Measurements from ENCODE around the gene ETV5. TPM values are rescaled to one million over a fixed set of nuclear protein-coding genes. Genes with fewer than 3 reads are reported as not detected.

ETV5 gene
- total RNA-seq, 1 experiment from 2014 or later, result 16.2 TPM

DNA sequence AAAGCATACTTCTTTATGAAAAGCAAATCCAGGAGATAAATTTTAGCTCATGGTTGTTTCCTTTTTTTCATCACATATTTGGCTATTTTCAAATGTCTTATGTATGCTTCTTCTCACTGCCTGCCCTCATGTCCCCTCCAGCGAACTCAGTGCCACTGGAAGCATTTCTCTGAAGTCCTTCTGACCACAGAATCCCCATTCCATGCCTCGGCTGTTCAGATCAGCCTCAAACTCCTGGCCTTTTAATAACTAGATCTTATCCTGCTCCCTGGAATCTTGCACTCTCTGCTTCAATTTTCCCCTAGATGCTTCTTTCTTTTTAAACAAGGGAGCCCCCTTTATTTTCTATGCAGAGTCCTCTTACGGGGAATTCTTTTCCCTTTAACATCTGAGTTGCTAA is 10.1 kb downstream of the ETV5 start:
- intact Hi-C loops (cut with micrococcal nuclease; ENCODE audit: unreplicated experiment), result loop anchor here (10.0 kb wide), 1 partner anchor 446 kb away; the partner anchor contains the start of gene CRYGS

DNA sequence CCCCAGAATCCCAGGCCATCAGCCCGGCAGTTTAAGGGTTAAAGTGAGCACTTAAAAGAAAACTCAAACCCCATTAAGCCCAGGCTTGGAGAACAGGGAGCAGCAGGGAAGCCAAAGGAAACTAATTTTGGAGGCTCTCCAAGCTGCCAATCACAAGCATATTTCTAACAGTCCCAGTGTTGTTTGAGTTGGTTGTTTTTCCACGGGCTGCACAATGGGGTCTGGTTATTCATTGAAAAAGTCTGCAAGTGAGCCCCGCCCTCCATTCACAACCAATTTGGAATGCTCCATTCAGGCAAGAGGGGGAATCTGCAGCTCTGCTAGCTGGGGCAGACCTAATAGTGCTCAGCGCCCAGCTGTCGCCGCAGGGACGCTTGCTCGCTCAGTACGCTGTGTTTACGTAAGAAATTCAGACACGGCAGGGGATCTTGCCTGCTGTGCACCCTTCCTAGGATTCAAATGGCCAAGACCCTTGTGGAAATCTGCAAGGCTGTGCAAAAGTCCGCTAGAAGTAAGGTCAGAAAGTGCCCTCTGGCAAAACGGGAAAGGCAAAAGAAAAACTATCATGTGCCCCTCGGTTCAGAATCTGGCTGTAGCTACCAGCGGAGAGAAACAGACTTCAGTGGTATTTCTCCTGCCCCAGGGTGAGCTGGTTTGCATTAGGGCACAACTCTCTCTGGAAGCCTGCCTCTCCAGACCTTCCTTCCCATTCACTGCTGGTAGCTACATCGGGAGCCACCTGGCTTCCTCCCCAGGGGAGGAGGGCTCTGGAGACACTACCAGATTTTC is 11.0 kb downstream of the ETV5 start:
- peak; percentile 91 for DNase-seq
- CTCF ChIA-PET, result interaction anchor here (0.7 to 1.3 kb wide), 6 partner anchors 11 to 179 kb away, joined by 3 to 5 read pairs (median 3); partner anchors contain the start of gene ETV5
- no TSS peak for BruUV-seq (replicated peaks)
- TF ChIP-seq, protein P1, sequence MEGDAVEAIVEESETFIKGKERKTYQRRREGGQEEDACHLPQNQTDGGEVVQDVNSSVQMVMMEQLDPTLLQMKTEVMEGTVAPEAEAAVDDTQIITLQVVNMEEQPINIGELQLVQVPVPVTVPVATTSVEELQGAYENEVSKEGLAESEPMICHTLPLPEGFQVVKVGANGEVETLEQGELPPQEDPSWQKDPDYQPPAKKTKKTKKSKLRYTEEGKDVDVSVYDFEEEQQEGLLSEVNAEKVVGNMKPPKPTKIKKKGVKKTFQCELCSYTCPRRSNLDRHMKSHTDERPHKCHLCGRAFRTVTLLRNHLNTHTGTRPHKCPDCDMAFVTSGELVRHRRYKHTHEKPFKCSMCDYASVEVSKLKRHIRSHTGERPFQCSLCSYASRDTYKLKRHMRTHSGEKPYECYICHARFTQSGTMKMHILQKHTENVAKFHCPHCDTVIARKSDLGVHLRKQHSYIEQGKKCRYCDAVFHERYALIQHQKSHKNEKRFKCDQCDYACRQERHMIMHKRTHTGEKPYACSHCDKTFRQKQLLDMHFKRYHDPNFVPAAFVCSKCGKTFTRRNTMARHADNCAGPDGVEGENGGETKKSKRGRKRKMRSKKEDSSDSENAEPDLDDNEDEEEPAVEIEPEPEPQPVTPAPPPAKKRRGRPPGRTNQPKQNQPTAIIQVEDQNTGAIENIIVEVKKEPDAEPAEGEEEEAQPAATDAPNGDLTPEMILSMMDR (IDR thresholded peaks at IDR 0.05; ENCODE audit: insufficient read depth in 1 of 2, low read depth in 1 of 2, low read length in 1 of 2, severe bottlenecking in 1 of 2, unreplicated experiment in 1 of 2), result no peak
- Histone ChIP-seq H3K9me3 (no peaks in the 10 kb centered on the region), H3K27me3 (replicated peaks; ENCODE audit: control insufficient read depth, insufficient read depth, low read length) (no peaks in the 10 kb centered on the region), H3K36me3 (ENCODE audit: control insufficient read depth, insufficient read depth, low read length) (no peaks in the 10 kb centered on the region), H3K4me1 (peaks cover 14% of the 10 kb centered on the region), H3K4me3 (ENCODE audit: low read depth, low read length) (peak overlapping the region; percentile 39)
- H3K9me3 Mint-ChIP-seq (ENCODE audit: unreplicated experiment), result no peaks in the 10 kb centered on the region
- peaks cover 26% of the 10 kb centered on the region for H3K4me1 Mint-ChIP-seq (ENCODE audit: low read depth, unreplicated experiment)
- POLR2A ChIA-PET, result interaction anchor here (0.5 to 0.6 kb wide), 2 partner anchors 10 to 14 kb away, joined by 5 to 6 read pairs; no protein-coding TSS in a partner anchor
- no peak overlapping the region for H3K27ac Mint-ChIP-seq (ENCODE audit: unreplicated experiment)
- H3K27me3 Mint-ChIP-seq (ENCODE audit: insufficient read depth, unreplicated experiment), result no peaks in the 10 kb centered on the region
- H3K4me3 Mint-ChIP-seq (ENCODE audit: unreplicated experiment), result peak overlapping the region; percentile 85
- no peaks in the 10 kb centered on the region for H3K36me3 Mint-ChIP-seq (ENCODE audit: insufficient read depth, unreplicated experiment)
- intact Hi-C loops (cut with micrococcal nuclease; ENCODE audit: unreplicated experiment), result loop anchor here (1.0 to 10.0 kb wide), 2 partner anchors 11 to 447 kb away; partner anchors contain the start of genes CRYGS and ETV5

More for the DNA sequence above, 10.1 kb downstream of the ETV5 start:
- Mint-ChIP-seq H3K27me3 (ENCODE audit: insufficient read depth, unreplicated experiment) (no peaks in the 10 kb centered on the region), H3K36me3 (ENCODE audit: insufficient read depth, unreplicated experiment) (no peaks in the 10 kb centered on the region), H3K4me3 (ENCODE audit: unreplicated experiment) (peak overlapping the region; percentile 85), H3K4me1 (ENCODE audit: low read depth, unreplicated experiment) (peaks cover 17% of the 10 kb centered on the region), H3K9me3 (ENCODE audit: unreplicated experiment) (no peaks in the 10 kb centered on the region), H3K27ac (ENCODE audit: unreplicated experiment) (no peak overlapping the region)
- TF ChIP-seq, protein P1 (IDR thresholded peaks at IDR 0.05; ENCODE audit: insufficient read depth in 1 of 2, low read depth in 1 of 2, low read length in 1 of 2, severe bottlenecking in 1 of 2, unreplicated experiment in 1 of 2), result no peak
- BruUV-seq (replicated peaks), result no TSS peak
- Histone ChIP-seq H3K4me1 (peaks cover 8% of the 10 kb centered on the region; the same call in 1 of the 2 replicates), H3K9me3 (no peaks in the 10 kb centered on the region), H3K4me3 (ENCODE audit: low read depth, low read length) (no peak overlapping the region), H3K27me3 (replicated peaks; ENCODE audit: control insufficient read depth, insufficient read depth, low read length) (no peaks in the 10 kb centered on the region), H3K36me3 (ENCODE audit: control insufficient read depth, insufficient read depth, low read length) (no peaks in the 10 kb centered on the region)
- CTCF ChIA-PET, result interaction anchor here (1.1 kb wide), 1 partner anchor 143 kb away, joined by 3 read pairs; no protein-coding TSS in a partner anchor
- DNase-seq, result no peak
- POLR2A ChIA-PET, result no interaction called here

DNA sequence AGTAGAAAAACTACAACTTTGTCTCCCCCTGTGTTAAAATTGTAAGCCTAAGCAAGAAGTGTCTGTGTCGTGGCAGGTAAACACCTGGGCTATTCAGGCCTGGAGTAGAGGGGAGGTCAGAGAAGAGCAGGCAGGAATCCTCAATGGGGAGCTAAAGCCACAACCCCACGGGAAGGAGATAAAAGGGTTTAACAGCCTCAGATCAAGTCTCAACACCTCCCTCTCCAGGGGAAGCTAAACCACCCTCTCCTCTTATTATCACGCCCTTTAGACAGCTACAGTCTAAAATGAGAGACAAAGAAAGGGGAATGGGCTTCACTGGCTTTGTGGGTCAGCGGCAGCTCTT is 11.6 kb downstream of the ETV5 start:
- H3K9me3 Mint-ChIP-seq (ENCODE audit: unreplicated experiment), result no peaks in the 10 kb centered on the region
- intact Hi-C loops (cut with micrococcal nuclease; ENCODE audit: unreplicated experiment), result loop anchor here (1.0 to 10.0 kb wide), 2 partner anchors 12 to 448 kb away; partner anchors contain the start of genes CRYGS and ETV5
- no peak for DNase-seq
- Histone ChIP-seq H3K4me1 (peaks cover 20% of the 10 kb centered on the region), H3K9me3 (no peaks in the 10 kb centered on the region), H3K4me3 (ENCODE audit: low read depth, low read length) (peak overlapping the region; percentile 27), H3K27me3 (replicated peaks; ENCODE audit: control insufficient read depth, insufficient read depth, low read length) (no peaks in the 10 kb centered on the region), H3K36me3 (ENCODE audit: control insufficient read depth, insufficient read depth, low read length) (no peaks in the 10 kb centered on the region)
- ChIA-PET POLR2A (no interaction called here), CTCF (interaction anchor here (0.7 to 1.3 kb wide), 5 partner anchors 12 to 180 kb away, joined by 3 to 5 read pairs (median 3); partner anchors contain the start of gene ETV5)
- H3K36me3 Mint-ChIP-seq (ENCODE audit: insufficient read depth, unreplicated experiment), result no peaks in the 10 kb centered on the region
- TF ChIP-seq, protein P1 (IDR thresholded peaks at IDR 0.05; ENCODE audit: insufficient read depth in 1 of 2, low read depth in 1 of 2, low read length in 1 of 2, severe bottlenecking in 1 of 2, unreplicated experiment in 1 of 2), result no peak
- BruUV-seq (replicated peaks), result no TSS peak
- no peaks in the 10 kb centered on the region for H3K27me3 Mint-ChIP-seq (ENCODE audit: insufficient read depth, unreplicated experiment)
- H3K27ac Mint-ChIP-seq (ENCODE audit: unreplicated experiment), result no peak overlapping the region
- H3K4me1 Mint-ChIP-seq (ENCODE audit: low read depth, unreplicated experiment), result peaks cover 28% of the 10 kb centered on the region
- H3K4me3 Mint-ChIP-seq (ENCODE audit: unreplicated experiment), result peak overlapping the region; percentile 85

Measured in Caco-2 (cell line).